ENCODE results near the gene COL26A1.
A peak's percentile ranks its signal among the peaks of the same experiment; 100 is the strongest.
"Not testable (repeated sequence)": the region's sequence is repeated elsewhere in the genome, so short reads cannot be mapped to it uniquely, and the experiment has no call there.

Gene COL26A1

GRCh38 chr7:101490439-101490838 lies 127.8 kb downstream of the COL26A1 start:
- not testable (repeated sequence) for DNase-seq (ENCODE audit: low read depth in 2 of 3, low spot score in 1 of 3)

GRCh38 chr7:101491442-101491841 lies 128.8 kb downstream of the COL26A1 start:
- not testable (repeated sequence) for DNase-seq (ENCODE audit: low read depth in 2 of 3, low spot score in 1 of 3)

GRCh38 chr7:101494602-101495329 lies 132.1 kb downstream of the COL26A1 start:
- no peak for DNase-seq (ENCODE audit: low read depth in 2 of 3, low spot score in 1 of 3)

GRCh38 chr7:101496017-101496416 lies 133.3 kb downstream of the COL26A1 start:
- DNase-seq (ENCODE audit: low read depth in 2 of 3, low spot score in 1 of 3) = no peak

DNA sequence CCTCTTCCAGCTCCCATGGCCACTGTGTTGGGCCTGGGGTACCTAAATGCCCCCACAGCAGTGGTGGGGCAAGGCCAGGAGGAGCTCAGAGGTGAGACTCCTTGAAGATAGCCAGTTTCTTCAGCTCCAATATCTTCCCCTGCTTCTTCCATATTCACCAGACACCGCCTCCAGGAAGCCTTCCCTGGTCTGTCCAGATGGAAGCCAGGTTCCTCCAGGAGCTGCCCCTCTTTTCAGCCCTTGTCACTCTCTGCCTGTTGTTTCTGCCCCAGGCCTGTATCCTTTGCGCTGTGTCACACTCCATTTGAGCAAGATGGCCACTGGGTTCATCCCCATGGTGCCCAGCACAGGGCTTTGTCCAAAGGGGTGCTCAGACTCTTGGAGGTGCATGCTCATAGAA lies 138.7 kb downstream of the COL26A1 start:
- no peak for DNase-seq (ENCODE audit: low read depth in 2 of 3, low spot score in 1 of 3)

- no peak for DNase-seq (ENCODE audit: low read depth in 2 of 3, low spot score in 1 of 3)
These were observed 139.9 kb downstream of the COL26A1 start for GRCh38 chr7:101502466-101503098.

DNA sequence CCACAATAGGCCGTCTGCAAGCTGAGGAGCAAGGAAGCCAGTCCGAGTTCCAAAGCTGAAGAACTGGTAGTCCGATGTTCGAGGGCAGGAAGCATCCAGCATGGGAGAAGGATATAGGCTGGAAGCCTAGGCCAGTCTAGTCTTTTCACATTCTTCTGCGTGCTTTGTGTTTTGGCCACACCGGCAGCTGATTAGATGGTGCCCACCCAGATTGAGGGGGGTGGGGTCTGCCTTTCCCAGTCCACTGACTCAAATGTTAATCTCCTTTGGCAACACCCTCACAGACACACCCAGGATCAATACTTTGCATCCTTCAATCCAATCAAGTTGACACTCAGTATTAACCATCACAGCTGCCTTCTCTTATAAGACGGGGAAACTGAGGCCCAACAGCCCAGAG lies 142.8 kb downstream of the COL26A1 start:
- DNase-seq (ENCODE audit: low read depth in 2 of 3, low spot score in 1 of 3) = not testable (repeated sequence)

- no peak for DNase-seq (ENCODE audit: low read depth in 2 of 3, low spot score in 1 of 3)
These were observed 143.9 kb downstream of the COL26A1 start for GRCh38 chr7:101506531-101506930.

GRCh38 chr7:101507327-101507726 lies 144.7 kb downstream of the COL26A1 start:
- no peak for DNase-seq (ENCODE audit: low read depth in 2 of 3, low spot score in 1 of 3)

GRCh38 chr7:101507791-101508252 lies 145.1 kb downstream of the COL26A1 start:
- DNase-seq (ENCODE audit: low read depth in 2 of 3, low spot score in 1 of 3) = peak; percentile 12 to 58 (median 20)

DNA sequence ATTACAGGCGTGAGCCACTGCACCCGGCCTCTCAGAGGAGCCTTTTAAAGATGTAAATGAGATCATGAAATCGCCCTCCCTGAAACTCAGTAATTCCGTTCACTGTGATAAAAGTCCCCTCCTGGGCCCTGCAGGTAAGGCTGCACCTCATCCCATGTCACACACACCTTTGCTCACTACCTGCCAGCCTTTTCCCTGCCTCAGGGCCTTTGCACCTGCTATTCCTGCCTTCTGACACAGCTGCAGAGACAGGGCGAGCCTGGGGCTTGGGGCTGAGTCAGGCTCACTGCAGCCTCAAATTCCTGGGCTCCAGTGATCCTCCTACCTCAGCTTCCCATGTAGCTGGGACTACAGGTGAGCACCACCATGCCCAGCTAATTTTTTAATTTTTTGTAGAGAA lies 147.6 kb downstream of the COL26A1 start:
- no peak for DNase-seq (ENCODE audit: low read depth in 2 of 3, low spot score in 1 of 3)

DNA sequence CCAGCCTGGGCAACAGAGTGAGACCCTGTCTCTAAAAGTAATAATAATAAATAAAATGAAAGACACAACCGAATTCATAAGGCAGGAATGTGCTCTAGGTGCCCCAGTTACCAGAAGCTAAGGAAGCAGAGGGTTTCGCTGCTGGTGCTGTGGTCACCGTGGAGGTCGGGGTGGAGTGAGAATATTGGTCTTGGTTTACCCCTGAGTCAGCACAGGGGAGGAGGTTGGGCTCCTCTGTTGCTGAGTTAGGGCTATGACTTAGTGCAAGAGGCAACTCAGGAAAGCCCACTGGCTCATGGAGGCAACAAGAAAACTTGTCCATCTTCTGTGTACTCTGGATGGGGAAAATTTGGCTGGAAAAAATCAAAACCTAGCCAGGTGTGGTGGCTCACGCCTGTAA lies 149.3 kb downstream of the COL26A1 start:
- DNase-seq (ENCODE audit: low read depth in 2 of 3, low spot score in 1 of 3) = no peak

DNA sequence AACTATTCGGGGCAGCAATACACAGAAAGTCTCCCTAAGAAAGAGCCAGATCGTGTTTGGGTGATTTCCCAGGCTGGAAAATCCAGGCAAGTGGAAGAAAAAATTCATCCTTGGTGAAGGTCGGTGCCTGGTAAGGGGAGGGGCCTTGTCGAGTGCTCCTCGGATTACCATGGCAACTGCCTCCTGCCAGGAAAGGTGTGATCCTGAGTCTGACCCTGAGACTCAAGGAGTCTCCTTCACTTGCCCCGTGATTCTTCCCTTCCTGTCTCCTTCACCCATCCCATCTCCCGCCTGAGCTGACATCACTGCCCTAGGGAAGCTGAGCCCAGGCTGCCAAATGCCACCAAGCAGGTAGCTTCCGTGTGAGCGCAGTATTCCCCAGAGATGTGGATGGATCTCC lies 154.2 kb downstream of the COL26A1 start:
- DNase-seq (ENCODE audit: low read depth in 2 of 3, low spot score in 1 of 3) = no peak

GRCh38 chr7:101517304-101517703 lies 154.6 kb downstream of the COL26A1 start:
- no peak for DNase-seq (ENCODE audit: low read depth in 2 of 3, low spot score in 1 of 3)

DNA sequence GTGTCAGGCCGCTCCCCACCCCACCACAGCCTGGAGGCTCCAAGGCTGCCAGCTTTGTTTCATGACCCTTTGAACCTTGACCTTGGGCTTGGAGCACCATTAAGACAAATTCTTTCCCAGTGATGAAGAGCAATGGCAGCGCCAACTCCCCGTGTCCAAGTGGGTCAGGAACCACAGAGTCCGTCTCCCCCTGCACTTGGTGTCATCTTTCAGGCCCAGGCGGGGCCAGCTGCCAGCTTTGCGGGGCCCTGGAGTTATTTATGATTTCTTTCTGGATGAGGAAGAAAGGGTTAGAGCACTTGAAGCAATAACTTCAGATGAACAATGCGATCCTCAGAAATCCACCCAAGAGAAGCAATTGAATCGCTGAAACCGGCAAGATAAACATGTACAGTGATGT lies 155.7 kb downstream of the COL26A1 start:
- DNase-seq (ENCODE audit: low read depth in 2 of 3, low spot score in 1 of 3) = no peak

GRCh38 chr7:101519324-101520023 lies 156.8 kb downstream of the COL26A1 start:
- DNase-seq (ENCODE audit: low read depth in 2 of 3, low spot score in 1 of 3) = no peak

DNA sequence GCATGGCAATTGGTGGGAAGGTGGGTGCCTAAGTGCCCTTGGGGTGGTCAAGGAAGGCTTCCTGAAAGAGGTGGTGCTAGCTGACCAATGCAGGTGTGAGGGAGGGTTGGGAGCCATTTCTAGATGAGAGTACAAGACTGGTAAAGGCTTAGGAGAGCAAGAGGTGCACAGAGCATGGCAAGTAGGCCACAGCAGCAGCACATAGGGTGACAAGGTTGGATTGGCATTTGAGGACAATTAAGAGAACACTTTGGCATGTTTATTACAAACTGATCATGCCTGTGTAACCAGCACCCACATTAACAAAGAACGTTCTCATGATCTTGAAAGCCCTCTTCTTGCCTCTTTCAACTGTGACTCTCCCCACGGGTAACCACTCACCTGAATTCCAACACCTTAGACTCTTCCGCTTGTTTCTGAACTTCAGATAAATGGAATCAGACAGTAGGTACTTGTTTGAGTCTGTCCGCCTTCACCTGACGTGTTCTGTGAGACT lies 158.8 kb downstream of the COL26A1 start:
- no peak for DNase-seq (ENCODE audit: low read depth in 2 of 3, low spot score in 1 of 3)

- DNase-seq (ENCODE audit: low read depth in 2 of 3, low spot score in 1 of 3) = no peak
These were observed 159.3 kb downstream of the COL26A1 start for GRCh38 chr7:101522021-101522420.

- DNase-seq (ENCODE audit: low read depth in 2 of 3, low spot score in 1 of 3) = no peak
These were observed 165.4 kb downstream of the COL26A1 start for GRCh38 chr7:101527844-101528667.

GRCh38 chr7:101529560-101529959 lies 166.9 kb downstream of the COL26A1 start:
- DNase-seq (ENCODE audit: low read depth in 2 of 3, low spot score in 1 of 3) = no peak

- no peak for DNase-seq (ENCODE audit: low read depth in 2 of 3, low spot score in 1 of 3)
These were observed 169.2 kb downstream of the COL26A1 start for GRCh38 chr7:101531726-101532357.
